Activated B cell treated with CpG ODN at 0.5 μM for 24 hours (primary cell): ENCODE measurements around the gene GTF2H2C. TPM values are rescaled to one million over a fixed set of nuclear protein-coding genes. Genes with fewer than 3 reads are reported as not detected.

ENCODE experiments used
- total RNA-seq: library from RNA; stranded (reverse); gene quantifications from 2 replicates; pipeline ENCODE4 v1.2.3, GENCODE V29; 2022

The GTF2H2C gene
- total RNA-seq, 1 donor from 2014 or later = 52.0 TPM

Other genes starting within 250 kb of the GTF2H2C start
- 7.9 and 8.1 TPM in 2 replicates for gene CCDC125, start 227.4 kb upstream of the GTF2H2C start, total RNA-seq
- 38.6 and 39.3 TPM in 2 replicates for gene AK6, start 190.7 kb upstream of the GTF2H2C start, total RNA-seq
- 44.7 and 45.4 TPM in 2 replicates for gene TAF9, start 190.7 kb upstream of the GTF2H2C start, total RNA-seq
- gene RAD17, start 190.4 kb upstream of the GTF2H2C start, total RNA-seq = 25.9 and 30.6 TPM in 2 replicates
- 1.2 and 1.6 TPM in 2 replicates for gene MARVELD2, start 145.1 kb upstream of the GTF2H2C start, total RNA-seq
- 1.9 and 2.2 TPM in 2 replicates for gene OCLN, start 67.4 kb upstream of the GTF2H2C start, total RNA-seq